Panc1 (cell line): ENCODE measurements around the gene KMT2E. TPM values are rescaled to one million over a fixed set of nuclear protein-coding genes. Genes with fewer than 3 reads are reported as not detected.

Experiments used
- ATAC-seq: fragments of 200-7000 bp; cut with Tn5 transposase; 2 replicates; pipeline ENCODE4 v1.9.1; 2020; ENCODE audit warnings: mild to moderate bottlenecking, moderate library complexity
- BruUV-seq: library from RNA; stranded (reverse); fragments of 400-500 nt; replicated peaks from 2 replicates; lab custom pipeline; 2021; lab: Mats Ljungman, UMichigan
- CTCF ChIA-PET: fragments of 300-600 bp; sonication (Branson Sonifier 250); formaldehyde crosslinking; loops from one replicate; lab custom pipeline; 2022; ENCODE audit warnings: antibody characterized with exemption; lab: Charles Lee
- POLR2A ChIA-PET: fragments of 300-600 bp; sonication (Branson Sonifier 250); formaldehyde crosslinking; loops from one replicate; lab custom pipeline; 2022; ENCODE audit warnings: antibody characterized with exemption; lab: Charles Lee
- DNase-seq: peaks from one replicate; pipeline ENCODE4 v3.0.0-alpha.2; 2010; ENCODE audit warnings: low read depth, low spot score
- H3K27ac ChIP-seq: 2 replicates; pipeline ENCODE4 v1.5.1; 2011; ENCODE audit warnings: mild to moderate bottlenecking, low read length, inconsistent platforms
- H3K27me3 ChIP-seq: fragments of 200-500 bp; sonication (Bioruptor generic); 2 replicates; pipeline ENCODE4 v1.6.0; 2014; ENCODE audit warnings: low read length, inconsistent platforms; ENCODE audit not compliant: control insufficient read depth, insufficient read depth
- H3K36me3 ChIP-seq: fragments of 200-500 bp; sonication (Bioruptor generic); 2 replicates; pipeline ENCODE4 v1.5.1; 2014; ENCODE audit warnings: inconsistent platforms, mild to moderate bottlenecking, low read length, moderate library complexity; ENCODE audit not compliant: control insufficient read depth, insufficient read depth
- H3K4me1 ChIP-seq: 2 replicates; pipeline ENCODE4 v1.5.1; 2011; ENCODE audit warnings: inconsistent platforms, mild to moderate bottlenecking, low read length, moderate library complexity; ENCODE audit not compliant: control insufficient read depth, insufficient read depth
- H3K4me3 ChIP-seq, 2 experiments: 2 replicates each; pipeline ENCODE4 v1.5.1; 2011 to 2012; ENCODE audit warnings: low read depth in 2 of 2, low read length in 2 of 2, mild to moderate bottlenecking in 2 of 2, inconsistent platforms in 1 of 2, moderate library complexity in 1 of 2
- H3K9me3 ChIP-seq: fragments of 200-500 bp; sonication (Bioruptor generic); 2 replicates; pipeline ENCODE4 v1.5.1; 2014; ENCODE audit warnings: low read depth, mild to moderate bottlenecking, inconsistent platforms, low read length, moderate library complexity; ENCODE audit not compliant: control insufficient read depth, insufficient read depth
- POLR2AphosphoS5 ChIP-seq: IDR thresholded peaks from 2 replicates; pipeline ENCODE4 v1.6.1; 2012; ENCODE audit warnings: mild to moderate bottlenecking, low read depth, low read length, moderate library complexity
- SIN3A ChIP-seq: IDR thresholded peaks from 2 replicates; pipeline ENCODE4 v1.6.1; 2012; ENCODE audit warnings: low read depth, mild to moderate bottlenecking, low read length, moderate library complexity, borderline replicate concordance; ENCODE audit not compliant: insufficient read depth
- TCF7L2 ChIP-seq: IDR thresholded peaks from 2 replicates; pipeline ENCODE4 v1.6.1; 2011; ENCODE audit warnings: mild to moderate bottlenecking, low read depth, low read length, inconsistent platforms
- in situ Hi-C: cut with HindIII; loops from 2 replicates; pipeline ENCODE4 v1.10.0; 2016; ENCODE audit warnings: low sequenced_read_pairs, low pct_unique_long_range_greater_than_20kb
- intact Hi-C: fragments of 100-400 bp; cut with micrococcal nuclease; formaldehyde crosslinking; loops from one replicate; pipeline ENCODE4 v1.10.0; 2022; ENCODE audit not compliant: unreplicated experiment
- total RNA-seq: library from RNA; stranded (reverse); gene quantifications from one replicate; pipeline ENCODE4 v1.2.1, GENCODE V29; 2021; ENCODE audit not compliant: unreplicated experiment
- TF ChIP-seq, protein P1 (sequence below): fragments of 450-650 bp; IDR thresholded peaks from 2 replicates; pipeline ENCODE4 v1.5.1; 2017; ENCODE audit warnings: mild to moderate bottlenecking
- TF ChIP-seq, protein P2 (sequence below), 2 experiments: IDR thresholded peaks; 2 replicates each; pipeline ENCODE4 v1.6.1; 2011 to 2012; ENCODE audit warnings: low read depth in 2 of 2, control low read depth in 1 of 2, low read length in 1 of 2, mild to moderate bottlenecking in 1 of 2, moderate library complexity in 1 of 2; ENCODE audit not compliant: insufficient read depth in 1 of 2

Gene KMT2E
- total RNA-seq, 1 experiment from 2014 or later = 51.4 TPM

DNA sequence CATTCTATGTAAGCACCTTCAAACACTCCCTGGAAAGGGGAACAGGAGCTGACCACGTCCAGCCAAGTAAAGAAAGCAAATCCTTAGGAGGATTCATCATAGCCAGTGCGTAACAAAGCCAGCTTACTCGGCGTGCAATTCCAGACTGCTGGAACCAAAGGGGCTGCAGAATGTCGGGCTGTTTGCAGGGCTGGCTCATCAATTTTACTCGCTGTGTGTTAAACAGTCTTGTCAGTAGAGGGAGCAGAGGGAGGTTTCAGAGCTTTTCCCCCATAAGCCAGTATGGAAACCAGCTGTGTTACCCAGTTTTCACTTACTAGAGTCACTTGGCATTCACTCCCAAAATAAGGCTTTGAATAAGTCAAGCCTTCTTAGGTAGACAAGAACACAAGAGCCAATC lies 127.1 kb downstream of the KMT2E start:
- H3K36me3 ChIP-seq = peaks cover 13% of the 10 kb centered on the region; the same call in 1 of the 2 replicates
- in situ Hi-C loops (no loop called here), intact Hi-C loops (no loop called here)
- H3K4me3 ChIP-seq = no peak overlapping the region
- TF ChIP-seq, protein P1, sequence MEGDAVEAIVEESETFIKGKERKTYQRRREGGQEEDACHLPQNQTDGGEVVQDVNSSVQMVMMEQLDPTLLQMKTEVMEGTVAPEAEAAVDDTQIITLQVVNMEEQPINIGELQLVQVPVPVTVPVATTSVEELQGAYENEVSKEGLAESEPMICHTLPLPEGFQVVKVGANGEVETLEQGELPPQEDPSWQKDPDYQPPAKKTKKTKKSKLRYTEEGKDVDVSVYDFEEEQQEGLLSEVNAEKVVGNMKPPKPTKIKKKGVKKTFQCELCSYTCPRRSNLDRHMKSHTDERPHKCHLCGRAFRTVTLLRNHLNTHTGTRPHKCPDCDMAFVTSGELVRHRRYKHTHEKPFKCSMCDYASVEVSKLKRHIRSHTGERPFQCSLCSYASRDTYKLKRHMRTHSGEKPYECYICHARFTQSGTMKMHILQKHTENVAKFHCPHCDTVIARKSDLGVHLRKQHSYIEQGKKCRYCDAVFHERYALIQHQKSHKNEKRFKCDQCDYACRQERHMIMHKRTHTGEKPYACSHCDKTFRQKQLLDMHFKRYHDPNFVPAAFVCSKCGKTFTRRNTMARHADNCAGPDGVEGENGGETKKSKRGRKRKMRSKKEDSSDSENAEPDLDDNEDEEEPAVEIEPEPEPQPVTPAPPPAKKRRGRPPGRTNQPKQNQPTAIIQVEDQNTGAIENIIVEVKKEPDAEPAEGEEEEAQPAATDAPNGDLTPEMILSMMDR = peak; percentile 57
- no peak for TF ChIP-seq TCF7L2
- H3K27me3 ChIP-seq = no peaks in the 10 kb centered on the region
- ChIA-PET POLR2A (no interaction called here), CTCF (no interaction called here)
- no peak for DNase-seq
- H3K4me1 ChIP-seq = no peaks in the 10 kb centered on the region
- peak; percentile 77 for ATAC-seq
- no peak overlapping the region for H3K27ac ChIP-seq
- no TSS peak for BruUV-seq
- no peaks in the 10 kb centered on the region for H3K9me3 ChIP-seq

DNA sequence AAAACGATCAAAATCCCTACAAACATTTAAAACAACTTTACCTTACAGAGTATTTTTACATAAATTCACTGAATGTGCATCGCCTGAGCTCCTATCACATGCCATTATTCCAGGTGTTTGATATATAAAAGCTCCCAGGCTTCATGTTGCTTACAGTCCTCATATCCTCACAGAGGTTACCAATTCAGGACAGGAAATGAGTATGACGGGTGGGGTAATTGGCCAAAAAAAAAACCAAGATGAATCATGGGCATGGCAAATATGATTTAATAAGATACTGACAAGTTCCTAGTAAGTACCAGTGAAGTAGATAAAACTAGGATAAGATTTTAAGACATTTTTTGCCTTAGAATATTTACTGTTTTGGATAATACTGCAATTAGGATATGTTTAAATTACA lies 135.8 kb downstream of the KMT2E start:
- DNase-seq (peak; percentile 86), ATAC-seq (no peak)
- no peaks in the 10 kb centered on the region for H3K4me1 ChIP-seq
- no peak overlapping the region for H3K27ac ChIP-seq
- CTCF ChIA-PET = no interaction called here
- TF ChIP-seq SIN3A = no peak
- TF ChIP-seq TCF7L2 = no peak
- TF ChIP-seq, protein P2, sequence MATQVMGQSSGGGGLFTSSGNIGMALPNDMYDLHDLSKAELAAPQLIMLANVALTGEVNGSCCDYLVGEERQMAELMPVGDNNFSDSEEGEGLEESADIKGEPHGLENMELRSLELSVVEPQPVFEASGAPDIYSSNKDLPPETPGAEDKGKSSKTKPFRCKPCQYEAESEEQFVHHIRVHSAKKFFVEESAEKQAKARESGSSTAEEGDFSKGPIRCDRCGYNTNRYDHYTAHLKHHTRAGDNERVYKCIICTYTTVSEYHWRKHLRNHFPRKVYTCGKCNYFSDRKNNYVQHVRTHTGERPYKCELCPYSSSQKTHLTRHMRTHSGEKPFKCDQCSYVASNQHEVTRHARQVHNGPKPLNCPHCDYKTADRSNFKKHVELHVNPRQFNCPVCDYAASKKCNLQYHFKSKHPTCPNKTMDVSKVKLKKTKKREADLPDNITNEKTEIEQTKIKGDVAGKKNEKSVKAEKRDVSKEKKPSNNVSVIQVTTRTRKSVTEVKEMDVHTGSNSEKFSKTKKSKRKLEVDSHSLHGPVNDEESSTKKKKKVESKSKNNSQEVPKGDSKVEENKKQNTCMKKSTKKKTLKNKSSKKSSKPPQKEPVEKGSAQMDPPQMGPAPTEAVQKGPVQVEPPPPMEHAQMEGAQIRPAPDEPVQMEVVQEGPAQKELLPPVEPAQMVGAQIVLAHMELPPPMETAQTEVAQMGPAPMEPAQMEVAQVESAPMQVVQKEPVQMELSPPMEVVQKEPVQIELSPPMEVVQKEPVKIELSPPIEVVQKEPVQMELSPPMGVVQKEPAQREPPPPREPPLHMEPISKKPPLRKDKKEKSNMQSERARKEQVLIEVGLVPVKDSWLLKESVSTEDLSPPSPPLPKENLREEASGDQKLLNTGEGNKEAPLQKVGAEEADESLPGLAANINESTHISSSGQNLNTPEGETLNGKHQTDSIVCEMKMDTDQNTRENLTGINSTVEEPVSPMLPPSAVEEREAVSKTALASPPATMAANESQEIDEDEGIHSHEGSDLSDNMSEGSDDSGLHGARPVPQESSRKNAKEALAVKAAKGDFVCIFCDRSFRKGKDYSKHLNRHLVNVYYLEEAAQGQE (IDR thresholded peaks at IDR 0.05; ENCODE audit: insufficient read depth in 1 of 2, low read depth in 2 of 2, low read length in 1 of 2) = no peak
- TF ChIP-seq POLR2AphosphoS5 = no peak
- TF ChIP-seq, protein P1 = no peak
- in situ Hi-C loops (no loop called here), intact Hi-C loops (loop anchor here (10.0 kb wide), 1 partner anchor 185 kb away; no protein-coding TSS in a partner anchor)
- H3K36me3 ChIP-seq = no peaks in the 10 kb centered on the region
- BruUV-seq = no TSS peak
- H3K27me3 ChIP-seq = no peaks in the 10 kb centered on the region
- H3K4me3 ChIP-seq = no peak overlapping the region
- POLR2A ChIA-PET = no interaction called here
- H3K9me3 ChIP-seq = no peaks in the 10 kb centered on the region
